Measurements from ENCODE around the gene ATP6AP1. TPM values are rescaled to one million over a fixed set of nuclear protein-coding genes. Genes with fewer than 3 reads are reported as not detected.
A peak's percentile ranks its signal among the peaks of the same experiment; 100 is the strongest.

The ATP6AP1 gene
- total RNA-seq, 1 donor = 33.2 TPM

DNA sequence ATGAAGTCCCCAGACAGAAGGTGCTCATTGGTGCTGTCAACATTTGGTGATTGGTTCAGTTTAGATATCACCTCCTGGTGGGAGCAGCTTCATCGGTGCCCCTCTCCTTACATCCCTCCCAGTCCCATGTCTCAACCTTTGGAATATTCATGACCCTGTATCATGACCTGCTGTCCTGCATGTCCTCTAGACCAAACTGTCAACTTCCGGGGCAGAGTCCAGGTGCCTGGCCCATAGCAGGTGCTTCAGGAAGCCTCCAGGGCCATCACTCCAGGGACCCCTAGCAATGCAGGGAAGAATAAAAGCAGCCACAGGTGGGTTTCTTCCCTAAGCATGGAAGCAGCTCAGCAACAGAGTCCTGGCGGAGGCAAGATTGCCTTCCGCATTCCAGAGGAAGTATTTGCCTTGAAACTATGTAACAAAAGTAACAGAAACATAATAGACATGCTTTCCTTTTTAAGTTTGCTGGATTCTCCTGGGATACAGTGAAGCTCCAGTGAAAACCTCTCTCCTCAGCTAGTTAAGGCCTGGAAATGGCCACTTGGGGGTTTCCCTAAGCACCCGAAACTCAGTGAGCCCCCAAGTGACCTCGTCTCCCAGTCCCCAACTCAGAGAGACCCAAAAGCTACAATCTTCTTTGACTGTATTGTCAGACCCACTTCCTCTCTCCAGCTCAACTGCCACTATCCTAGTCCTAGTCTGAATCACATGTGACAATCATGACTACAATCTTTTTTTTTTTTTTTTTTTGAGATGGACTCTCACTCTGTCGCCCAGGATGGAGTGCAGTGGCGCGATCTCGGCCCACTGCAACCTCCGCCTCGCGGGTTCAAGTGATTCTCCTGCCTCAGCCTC is 1.3 kb upstream of the ATP6AP1 start:
- H3K4me3 ChIP-seq (ENCODE audit: low read depth, low read length) = no peak overlapping the region
- TF ChIP-seq, protein P1, sequence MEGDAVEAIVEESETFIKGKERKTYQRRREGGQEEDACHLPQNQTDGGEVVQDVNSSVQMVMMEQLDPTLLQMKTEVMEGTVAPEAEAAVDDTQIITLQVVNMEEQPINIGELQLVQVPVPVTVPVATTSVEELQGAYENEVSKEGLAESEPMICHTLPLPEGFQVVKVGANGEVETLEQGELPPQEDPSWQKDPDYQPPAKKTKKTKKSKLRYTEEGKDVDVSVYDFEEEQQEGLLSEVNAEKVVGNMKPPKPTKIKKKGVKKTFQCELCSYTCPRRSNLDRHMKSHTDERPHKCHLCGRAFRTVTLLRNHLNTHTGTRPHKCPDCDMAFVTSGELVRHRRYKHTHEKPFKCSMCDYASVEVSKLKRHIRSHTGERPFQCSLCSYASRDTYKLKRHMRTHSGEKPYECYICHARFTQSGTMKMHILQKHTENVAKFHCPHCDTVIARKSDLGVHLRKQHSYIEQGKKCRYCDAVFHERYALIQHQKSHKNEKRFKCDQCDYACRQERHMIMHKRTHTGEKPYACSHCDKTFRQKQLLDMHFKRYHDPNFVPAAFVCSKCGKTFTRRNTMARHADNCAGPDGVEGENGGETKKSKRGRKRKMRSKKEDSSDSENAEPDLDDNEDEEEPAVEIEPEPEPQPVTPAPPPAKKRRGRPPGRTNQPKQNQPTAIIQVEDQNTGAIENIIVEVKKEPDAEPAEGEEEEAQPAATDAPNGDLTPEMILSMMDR (IDR thresholded peaks at IDR 0.05; ENCODE audit: insufficient read depth, low read length) = no peak
- no peak for DNase-seq (ENCODE audit: low read depth)

DNA sequence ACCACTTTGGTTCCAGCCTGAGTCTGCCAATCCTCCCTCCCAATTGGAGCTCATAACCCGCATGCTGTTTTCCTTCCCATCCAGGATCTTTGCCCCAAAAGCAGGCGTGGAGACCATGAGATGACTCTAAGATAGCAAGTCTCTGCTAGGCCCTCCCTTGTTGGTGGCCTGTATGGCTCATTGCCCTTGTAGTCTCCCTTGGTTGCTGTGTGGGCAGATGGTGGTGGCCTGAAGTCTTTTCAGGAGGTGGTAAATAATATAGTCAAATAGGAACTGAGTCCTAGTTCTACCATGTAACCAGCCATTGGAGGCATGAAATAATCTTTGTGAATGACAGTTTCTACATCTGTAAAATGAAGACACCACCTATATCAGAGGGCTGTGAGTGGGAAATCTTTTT is 1.2 kb downstream of the ATP6AP1 start:
- peak overlapping the region; percentile 74 for H3K4me3 ChIP-seq (ENCODE audit: low read depth, low read length)
- no peak for DNase-seq (ENCODE audit: low read depth)
- TF ChIP-seq, protein P1 (IDR thresholded peaks at IDR 0.05; ENCODE audit: insufficient read depth, low read length) = no peak

DNA sequence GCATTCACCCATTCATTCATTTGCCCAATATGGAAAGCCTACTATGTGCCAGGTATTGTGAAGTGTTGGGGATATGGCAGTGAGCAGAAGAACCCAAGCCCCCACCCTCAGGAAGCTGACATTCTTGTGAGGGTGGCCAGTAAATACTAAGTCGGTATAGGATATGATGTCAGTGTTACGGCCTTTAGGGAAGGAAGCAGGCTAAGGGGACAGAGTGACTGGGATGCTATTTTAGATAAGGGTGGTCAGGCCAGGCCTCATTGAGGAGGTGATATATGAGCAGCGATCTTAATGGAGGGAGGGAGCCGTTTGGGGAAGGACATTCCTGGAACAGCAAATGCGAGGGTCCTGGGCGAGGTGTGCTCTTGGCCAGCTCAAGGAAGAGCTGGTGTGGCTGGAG is 2.0 kb downstream of the ATP6AP1 start:
- no peak overlapping the region for H3K4me3 ChIP-seq (ENCODE audit: low read depth, low read length)
- no peak for DNase-seq (ENCODE audit: low read depth)
- TF ChIP-seq, protein P1 (IDR thresholded peaks at IDR 0.05; ENCODE audit: insufficient read depth, low read length) = no peak

DNA sequence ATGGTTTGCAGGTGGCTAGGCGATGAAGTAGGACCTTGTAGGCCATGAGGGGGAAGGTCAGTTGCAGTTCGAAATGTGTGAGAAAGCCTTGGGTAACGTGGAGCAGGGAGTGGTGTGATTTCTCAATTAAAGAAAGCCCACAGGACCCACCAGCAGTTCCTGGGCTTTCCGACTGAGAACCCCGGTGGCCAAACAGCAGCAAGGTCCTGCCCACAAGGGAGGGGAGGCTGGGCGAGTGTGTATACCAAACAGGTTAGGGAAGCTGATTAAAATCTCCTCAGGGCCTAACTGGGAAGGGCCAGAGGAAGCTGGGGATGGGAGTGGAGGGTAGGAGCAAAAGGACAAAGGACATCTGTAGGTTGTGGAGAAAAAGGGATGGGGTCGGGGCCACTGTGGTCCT is 2.4 kb downstream of the ATP6AP1 start:
- DNase-seq (ENCODE audit: low read depth) = no peak
- no peak overlapping the region for H3K4me3 ChIP-seq (ENCODE audit: low read depth, low read length)
- TF ChIP-seq, protein P1 (IDR thresholded peaks at IDR 0.05; ENCODE audit: insufficient read depth, low read length) = no peak

DNA sequence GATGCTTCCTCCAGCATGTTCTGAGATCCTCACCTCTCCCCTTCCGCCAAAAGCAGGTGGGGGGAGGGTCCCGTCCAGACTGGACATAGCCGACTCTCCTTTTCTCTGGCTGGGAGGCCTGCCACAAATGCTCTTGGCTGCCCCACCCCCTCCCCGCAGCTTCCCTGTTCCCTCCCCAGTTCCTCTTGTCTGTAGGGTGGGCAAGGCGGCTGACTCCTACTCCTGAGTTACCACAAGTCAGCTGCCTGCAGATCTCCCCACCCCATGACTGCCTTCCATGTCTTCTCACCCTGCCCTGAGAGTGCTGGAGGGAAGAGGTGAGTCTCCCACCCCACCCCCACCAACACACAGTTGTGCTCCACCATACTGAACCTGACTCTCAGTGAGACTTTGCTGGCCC is 2.9 kb downstream of the ATP6AP1 start:
- no peak for DNase-seq (ENCODE audit: low read depth)
- TF ChIP-seq, protein P1 (IDR thresholded peaks at IDR 0.05; ENCODE audit: insufficient read depth, low read length) = no peak
- no peak overlapping the region for H3K4me3 ChIP-seq (ENCODE audit: low read depth, low read length)

DNA sequence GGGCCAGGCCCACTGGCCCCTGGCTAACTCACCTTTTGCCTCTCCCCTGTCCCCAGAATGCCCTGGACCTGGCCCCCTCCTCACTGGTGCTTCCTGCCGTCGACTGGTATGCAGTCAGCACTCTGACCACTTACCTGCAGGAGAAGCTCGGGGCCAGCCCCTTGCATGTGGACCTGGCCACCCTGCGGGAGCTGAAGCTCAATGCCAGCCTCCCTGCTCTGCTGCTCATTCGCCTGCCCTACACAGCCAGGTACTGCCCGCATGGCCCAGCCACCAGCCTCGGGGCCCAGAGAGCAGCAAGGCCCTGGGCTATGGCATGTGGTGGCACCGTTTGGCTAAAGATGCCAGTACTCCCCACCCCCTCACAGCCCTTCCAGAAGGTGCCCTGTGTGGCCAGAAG is 3.7 kb downstream of the ATP6AP1 start:
- H3K4me3 ChIP-seq (ENCODE audit: low read depth, low read length) = no peak overlapping the region
- TF ChIP-seq, protein P1 (IDR thresholded peaks at IDR 0.05; ENCODE audit: insufficient read depth, low read length) = no peak
- no peak for DNase-seq (ENCODE audit: low read depth)
